Hypothalamus (tissue), 51 donors: ENCODE results near the gene KATNBL1.
"Not testable (repeated sequence)": the region's sequence is repeated elsewhere in the genome, so short reads cannot be mapped to it uniquely, and the experiment has no call there.

Experiments used
- DNase-seq, 51 donors: peaks; one replicate each; lab custom pipeline; 2025; lab: John Stamatoyannopoulos, UW

KATNBL1 gene

DNA sequence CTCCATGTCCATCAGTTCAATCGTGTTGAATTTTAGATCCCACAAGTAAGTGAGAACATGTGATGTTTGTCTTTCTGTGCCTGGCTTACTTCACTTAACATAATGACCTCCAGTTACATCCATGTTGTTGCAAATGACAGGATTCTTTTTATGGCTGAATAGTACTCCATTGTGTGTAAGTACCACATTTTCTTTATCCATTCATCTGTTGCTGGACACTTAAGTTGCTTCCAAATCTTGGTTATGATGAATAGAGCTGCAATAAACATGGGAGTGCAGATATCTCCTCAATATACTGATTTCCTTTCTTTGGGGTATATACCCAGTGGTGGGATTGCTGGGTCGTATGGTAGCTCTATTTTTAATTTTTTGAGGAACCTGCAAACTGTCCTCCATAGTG, 89.5 kb downstream of the KATNBL1 start:
- DNase-seq, result not testable (repeated sequence)

DNA sequence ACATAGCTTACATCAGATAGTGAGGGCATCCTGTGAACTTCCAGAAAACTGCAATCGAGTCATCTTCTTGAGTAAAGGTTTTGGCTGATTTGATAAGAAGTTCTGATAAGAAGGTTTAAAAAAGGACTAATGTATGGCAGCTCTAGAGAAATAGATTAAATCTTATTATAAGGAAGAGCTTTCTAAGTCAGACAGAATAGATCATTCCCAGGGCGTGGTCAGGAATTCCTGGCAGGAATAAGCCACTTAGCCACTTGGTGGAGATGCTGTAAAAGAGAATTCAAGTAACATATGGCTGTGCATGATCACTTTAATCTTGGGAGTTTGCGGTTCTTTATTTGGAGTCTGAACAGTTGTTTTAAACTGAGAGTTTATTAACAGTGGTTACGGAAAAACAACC, 90.6 kb downstream of the KATNBL1 start:
- DNase-seq, result no peak

DNA sequence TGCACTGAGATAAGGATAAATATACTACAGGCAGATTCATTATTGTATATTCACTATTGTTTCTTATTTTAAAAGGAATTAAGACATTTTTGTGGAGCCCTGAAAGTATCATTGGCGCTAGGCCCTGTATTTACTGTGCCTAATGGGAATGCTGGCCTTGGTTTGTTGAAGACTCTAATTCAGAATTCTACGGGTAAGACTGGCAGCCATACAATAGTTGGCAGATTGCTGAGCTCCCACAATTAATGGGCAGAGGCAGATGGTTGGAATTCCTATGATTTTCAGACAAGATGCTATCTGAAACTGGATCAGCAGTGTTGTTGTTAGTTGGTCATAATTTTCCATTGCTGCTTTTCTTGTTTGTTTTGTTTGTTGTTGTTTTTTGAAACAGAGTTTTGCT, 93.3 kb downstream of the KATNBL1 start:
- DNase-seq, result no peak

DNA sequence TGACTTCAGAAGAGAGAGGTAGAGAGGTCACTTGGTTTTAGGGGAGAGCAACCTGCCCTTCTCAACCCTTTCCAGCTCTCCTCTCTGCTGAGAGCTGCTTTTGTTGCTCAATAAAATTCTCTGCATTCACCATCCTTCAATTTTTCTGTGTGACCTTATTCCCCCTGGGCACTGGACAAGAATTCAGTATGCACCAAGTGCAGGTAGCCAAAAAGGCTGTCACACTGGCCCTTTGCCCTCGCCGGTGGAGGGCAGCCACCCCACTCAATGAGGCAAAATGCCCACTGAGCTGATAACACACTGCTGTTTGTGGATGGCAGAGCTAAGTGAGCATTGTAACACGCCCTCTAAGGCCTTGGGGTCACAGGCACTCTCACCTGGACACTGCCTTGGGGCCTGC, 95.2 kb downstream of the KATNBL1 start:
- no peak for DNase-seq

GRCh38 chr15:34114215-34114614, 95.7 kb downstream of the KATNBL1 start:
- no peak for DNase-seq

GRCh38 chr15:34111488-34111887, 98.4 kb downstream of the KATNBL1 start:
- DNase-seq, result no peak

DNA sequence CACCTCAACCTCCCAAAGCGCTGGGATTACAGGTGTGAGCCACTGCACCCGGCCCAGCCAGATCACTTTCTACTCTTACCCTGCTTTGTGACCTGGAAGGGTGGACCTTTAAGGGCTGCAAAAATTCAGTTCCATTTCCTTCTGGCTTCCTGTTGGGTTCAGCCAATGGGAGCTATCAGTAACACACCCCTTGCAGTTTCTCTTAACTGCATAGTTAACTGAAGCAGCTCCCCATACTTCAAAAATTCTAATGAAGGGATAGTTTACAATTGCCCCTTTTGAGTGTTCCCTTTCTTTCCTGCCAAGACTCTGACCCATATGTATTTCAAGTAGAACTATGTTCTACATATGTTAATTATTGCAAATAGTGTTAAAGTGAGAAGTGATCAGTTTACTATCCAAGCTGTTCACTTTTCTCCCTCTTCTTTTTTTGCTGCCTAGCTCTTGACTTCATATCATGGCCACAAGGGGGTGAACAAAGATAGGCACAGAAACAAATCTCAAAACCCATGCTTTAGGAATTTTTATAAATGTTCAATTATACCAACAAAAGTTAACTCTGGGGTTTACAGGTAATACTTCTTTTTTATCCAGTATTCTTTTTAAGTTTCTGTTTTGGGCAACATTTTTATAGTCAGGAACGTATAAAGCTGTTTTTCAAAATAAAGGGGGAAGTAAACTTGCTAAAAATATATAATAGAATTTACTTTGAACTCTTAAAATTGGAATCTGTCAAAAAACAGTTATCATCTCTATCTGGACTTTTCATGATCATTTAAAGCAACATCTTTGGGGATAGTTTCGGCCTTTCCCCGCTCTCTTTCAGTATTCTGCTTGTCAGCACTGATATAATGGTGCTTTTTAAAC, 99.9 kb downstream of the KATNBL1 start:
- DNase-seq, result no peak

GRCh38 chr15:34107315-34107714, 102.6 kb downstream of the KATNBL1 start:
- no peak for DNase-seq

GRCh38 chr15:34106423-34106822, 103.5 kb downstream of the KATNBL1 start:
- no peak for DNase-seq

DNA sequence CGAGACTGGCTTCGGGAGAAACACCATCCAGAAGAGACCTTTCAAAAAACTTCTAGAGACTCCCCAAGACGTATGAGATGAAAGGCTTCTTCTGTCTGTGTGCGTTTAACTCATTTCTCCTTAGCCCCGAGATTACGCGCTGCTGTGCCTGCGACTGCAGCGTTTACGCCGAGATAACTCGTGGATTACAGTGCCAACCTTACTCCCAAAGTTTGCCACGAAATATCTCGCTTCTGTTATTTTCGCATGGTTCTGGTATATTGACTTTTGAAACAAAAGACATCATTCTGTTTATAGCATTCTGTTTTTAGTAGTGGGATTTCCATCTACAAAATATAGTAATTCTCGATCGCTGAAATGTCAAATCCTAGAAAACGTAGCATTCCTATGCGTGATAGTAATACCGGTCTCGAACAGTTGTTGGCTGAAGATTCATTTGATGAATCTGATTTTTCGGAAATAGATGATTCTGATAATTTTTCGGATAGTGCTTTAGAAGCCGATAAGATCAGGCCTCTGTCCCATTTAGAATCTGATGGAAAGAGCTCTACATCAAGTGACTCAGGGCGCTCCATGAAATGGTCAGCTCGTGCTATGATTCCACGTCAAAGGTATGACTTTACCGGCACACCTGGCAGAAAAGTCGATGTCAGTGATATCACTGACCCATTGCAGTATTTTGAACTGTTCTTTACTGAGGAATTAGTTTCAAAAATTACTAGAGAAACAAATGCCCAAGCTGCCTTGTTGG, 107.5 kb downstream of the KATNBL1 start:
- DNase-seq, result no peak

DNA sequence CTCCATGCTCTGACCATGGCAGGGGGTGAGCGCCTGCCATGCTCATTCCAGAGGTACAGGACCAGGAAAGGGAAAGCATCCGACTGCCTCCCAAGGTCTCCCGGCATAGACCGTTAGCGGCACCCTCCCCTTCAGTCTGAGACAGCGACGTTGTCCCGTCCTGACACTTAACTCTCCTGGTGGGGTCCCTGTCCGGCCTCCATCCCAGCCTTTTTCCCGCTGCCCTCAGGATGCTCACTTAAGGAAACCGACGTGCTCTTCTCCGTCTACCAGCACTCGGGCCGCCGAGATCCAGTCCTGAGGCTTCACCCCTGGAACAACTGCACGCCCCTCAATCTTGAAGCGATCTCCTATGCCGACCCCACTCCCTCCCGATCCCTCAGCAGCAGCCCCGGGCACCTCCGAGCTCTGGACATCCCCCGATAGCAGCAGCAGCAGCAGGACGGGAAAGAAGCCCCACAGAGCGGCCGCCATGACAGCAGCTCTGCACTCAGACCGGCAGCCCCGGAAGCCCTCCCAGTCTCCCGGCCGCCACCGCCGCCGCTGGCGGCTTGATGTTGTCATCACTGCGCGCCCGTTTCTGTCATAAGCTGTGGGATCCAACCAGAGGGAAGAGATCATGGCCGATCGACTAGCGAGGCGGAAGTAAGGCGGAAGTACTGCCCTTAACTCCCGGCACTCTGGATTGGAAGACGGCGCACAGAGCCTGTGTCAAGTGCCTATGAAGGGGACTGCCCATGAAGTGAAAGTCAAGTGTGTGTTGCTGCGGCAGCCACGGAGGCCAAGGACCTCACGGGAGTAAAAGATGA, 108.3 kb downstream of the KATNBL1 start, which contains the start of the genes EMC7 and PGBD4:
EMC7 (minus strand) TSS at position 497 of the 809 bp plus-strand sequence; CDS start at position 474, 23 bp downstream.
PGBD4 (plus strand) TSS at position 718 of the 809 bp plus-strand sequence. CDS start 449 bp downstream, outside the sequence.
- peak; percentile 82 to 99 (median 97) for DNase-seq

DNA sequence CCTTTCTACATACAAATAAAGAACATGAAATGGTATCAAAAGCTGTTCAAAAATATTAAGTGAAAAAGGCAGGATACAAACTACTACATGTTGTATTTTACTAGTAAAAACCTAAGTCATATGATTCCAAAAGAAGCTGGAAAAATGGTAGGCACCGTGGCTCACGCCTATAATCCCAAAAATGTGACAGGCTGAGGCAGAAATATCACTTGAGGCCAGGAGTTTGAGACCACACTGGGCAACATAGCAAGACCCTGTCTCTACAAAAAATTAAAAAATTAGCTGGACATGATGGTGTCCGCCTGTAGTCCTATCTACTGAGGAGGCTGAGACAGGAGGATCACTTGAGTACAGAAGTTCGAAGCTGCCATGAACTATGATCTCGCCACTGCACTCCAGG, 110.0 kb downstream of the KATNBL1 start:
- DNase-seq, result no peak
